IMR-90 (cell line): Measurements from ENCODE around the gene ZSWIM3. TPM values are rescaled to one million over a fixed set of nuclear protein-coding genes. Genes with fewer than 3 reads are reported as not detected.

ENCODE experiments used
- ATAC-seq: fragments of 200-7000 bp; cut with Tn5 transposase; 2 replicates; pipeline ENCODE4 v1.9.1; 2020; ENCODE audit warnings: low read depth, mild to moderate bottlenecking, moderate library complexity
- BruUV-seq: library from RNA; stranded (reverse); fragments of 400-500 nt; replicated peaks from 2 replicates; lab custom pipeline; 2021; lab: Mats Ljungman, UMichigan
- CTCF ChIA-PET: fragments of 300-600 bp; formaldehyde crosslinking; extraction: SDS; loops from one replicate; lab custom pipeline; 2021; ENCODE audit warnings: antibody characterized with exemption; lab: Yijun Ruan, JAX
- POLR2A ChIA-PET: fragments of 300-600 bp; sonication (Branson Sonifier 250); formaldehyde crosslinking; loops from one replicate; lab custom pipeline; 2022; ENCODE audit warnings: antibody characterized with exemption; ENCODE audit not compliant: unreplicated experiment; lab: Charles Lee
- DNase-seq: peaks from one replicate; pipeline ENCODE4 v3.0.0; 2013
- H2AFZ ChIP-seq: replicated peaks from 2 replicates; pipeline ENCODE3; 2013; ENCODE audit warnings: low read length, mild to moderate bottlenecking; ENCODE audit not compliant: poor library complexity
- H2AK5ac ChIP-seq: 2 replicates; pipeline ENCODE4 v1.6.1; 2013; ENCODE audit warnings: low read depth, low read length, inconsistent platforms
- H2AK9ac ChIP-seq: replicated peaks from 2 replicates; pipeline ENCODE3; 2013; ENCODE audit warnings: mild to moderate bottlenecking, low read depth, low read length, moderate library complexity; ENCODE audit not compliant: poor library complexity
- H2BK120ac ChIP-seq: 2 replicates; pipeline ENCODE4 v1.6.1; 2013; ENCODE audit warnings: low read depth, low read length, inconsistent platforms
- H2BK15ac ChIP-seq: 3 replicates; pipeline ENCODE4 v1.6.1; 2013; ENCODE audit warnings: low read depth, low read length, inconsistent platforms
- H2BK20ac ChIP-seq: 2 replicates; pipeline ENCODE4 v1.6.1; 2013; ENCODE audit warnings: low read depth, mild to moderate bottlenecking, inconsistent platforms, low read length, moderate library complexity
- H2BK5ac ChIP-seq: 2 replicates; pipeline ENCODE4 v1.6.1; 2013; ENCODE audit warnings: mild to moderate bottlenecking, low read depth, low read length, inconsistent platforms; ENCODE audit not compliant: poor library complexity, severe bottlenecking
- H3K14ac ChIP-seq: replicated peaks from 2 replicates; pipeline ENCODE4 v1.6.1; 2013; ENCODE audit warnings: low read depth, low read length, inconsistent platforms
- H3K18ac ChIP-seq: 2 replicates; pipeline ENCODE4 v1.6.1; 2013; ENCODE audit warnings: low read depth, low read length, control low read depth
- H3K23ac ChIP-seq: 2 replicates; pipeline ENCODE4 v1.6.1; 2013; ENCODE audit warnings: low read depth, low read length, inconsistent platforms
- H3K27ac ChIP-seq: 2 replicates; pipeline ENCODE4 v1.5.1; 2013; ENCODE audit warnings: mild to moderate bottlenecking, control low read depth, low read length; ENCODE audit not compliant: insufficient read depth
- H3K27me3 ChIP-seq: 2 replicates; pipeline ENCODE4 v1.6.1; 2013; ENCODE audit warnings: low read length; ENCODE audit not compliant: control insufficient read depth, insufficient read depth
- H3K36me3 ChIP-seq: 2 replicates; pipeline ENCODE4 v1.6.1; 2013; ENCODE audit warnings: low read length, mixed read lengths; ENCODE audit not compliant: control insufficient read depth, insufficient read depth
- H3K4ac ChIP-seq: 2 replicates; pipeline ENCODE4 v1.6.1; 2013; ENCODE audit warnings: low read depth, low read length, inconsistent platforms
- H3K4me1 ChIP-seq: 2 replicates; pipeline ENCODE4 v1.6.1; 2013; ENCODE audit warnings: low read length, mixed read lengths; ENCODE audit not compliant: control insufficient read depth, insufficient read depth
- H3K4me2 ChIP-seq: 2 replicates; pipeline ENCODE4 v1.6.1; 2013; ENCODE audit warnings: low read depth, mild to moderate bottlenecking, control low read depth, low read length, moderate library complexity
- H3K4me3 ChIP-seq: 2 replicates; pipeline ENCODE4 v1.5.1; 2013; ENCODE audit warnings: low read depth, mild to moderate bottlenecking, control low read depth, low read length, moderate library complexity; ENCODE audit not compliant: insufficient read depth
- H3K56ac ChIP-seq: 2 replicates; pipeline ENCODE4 v1.6.1; 2013; ENCODE audit warnings: low read length, inconsistent platforms; ENCODE audit not compliant: insufficient read depth; ENCODE audit errors: extremely low read depth
- H3K79me1 ChIP-seq, 2 experiments: 2 replicates each; pipeline ENCODE4 v1.6.1; 2013; ENCODE audit warnings: low read length in 2 of 2, inconsistent platforms in 1 of 2, low read depth in 1 of 2
- H3K9ac ChIP-seq: 2 replicates; pipeline ENCODE4 v1.6.1; 2013; ENCODE audit warnings: low read depth, low read length, control low read depth
- H3K9me1 ChIP-seq: 2 replicates; pipeline ENCODE4 v1.6.1; 2013; ENCODE audit warnings: low read length, inconsistent platforms; ENCODE audit not compliant: insufficient read depth
- H3K9me3 ChIP-seq: 2 replicates; pipeline ENCODE4 v1.6.1; 2013; ENCODE audit warnings: low read length; ENCODE audit not compliant: control insufficient read depth, insufficient read depth
- H4K20me1 ChIP-seq: 2 replicates; pipeline ENCODE4 v1.6.1; 2013; ENCODE audit warnings: low read length, inconsistent platforms; ENCODE audit not compliant: insufficient read depth
- H4K5ac ChIP-seq: 2 replicates; pipeline ENCODE4 v1.6.1; 2013; ENCODE audit warnings: mild to moderate bottlenecking, low read depth, low read length, control low read depth
- H4K8ac ChIP-seq, 2 experiments: 2 replicates each; pipeline ENCODE4 v1.6.1; 2013; ENCODE audit warnings: low read depth in 2 of 2, low read length in 2 of 2, control low read depth in 1 of 2, inconsistent platforms in 1 of 2
- H4K91ac ChIP-seq: 2 replicates; pipeline ENCODE4 v1.6.1; 2013; ENCODE audit warnings: low read depth, low read length, inconsistent platforms; ENCODE audit not compliant: insufficient read depth
- BHLHE40 ChIP-seq: fragments of 150-350 bp; IDR thresholded peaks from 2 replicates; pipeline ENCODE4 v1.6.1; 2016; ENCODE audit warnings: mild to moderate bottlenecking, low read depth, low read length
- CEBPB ChIP-seq: IDR thresholded peaks from 2 replicates; pipeline ENCODE4 v1.6.1; 2012; ENCODE audit warnings: low read depth, low read length, improper control_type of control experiment
- CHD1 ChIP-seq: IDR thresholded peaks from 2 replicates; pipeline ENCODE4 v1.6.1; 2012; ENCODE audit warnings: low read depth, low read length, improper control_type of control experiment
- FOS ChIP-seq: fragments of 150-350 bp; IDR thresholded peaks from 2 replicates; pipeline ENCODE4 v1.6.1; 2016; ENCODE audit warnings: low read depth, low read length
- MAFK ChIP-seq: IDR thresholded peaks from 2 replicates; pipeline ENCODE4 v1.6.1; 2012; ENCODE audit warnings: low read depth, low read length, improper control_type of control experiment
- MXI1 ChIP-seq: IDR thresholded peaks from 2 replicates; pipeline ENCODE4 v1.6.1; 2012; ENCODE audit warnings: low read depth, mild to moderate bottlenecking, low read length, moderate library complexity, borderline replicate concordance
- POLR2A ChIP-seq: IDR thresholded peaks from 2 replicates; pipeline ENCODE4 v1.6.1; 2012; ENCODE audit warnings: mild to moderate bottlenecking, low read depth, low read length
- RAD21 ChIP-seq: IDR thresholded peaks from 2 replicates; pipeline ENCODE4 v1.6.1; 2012; ENCODE audit warnings: low read length, improper control_type of control experiment
- RCOR1 ChIP-seq: IDR thresholded peaks from 2 replicates; pipeline ENCODE4 v1.6.1; 2012; ENCODE audit warnings: mild to moderate bottlenecking, low read length, improper control_type of control experiment; ENCODE audit not compliant: insufficient replicate concordance
- SMC3 ChIP-seq: fragments of 150-350 bp; IDR thresholded peaks from 2 replicates; pipeline ENCODE4 v1.6.1; 2016; ENCODE audit warnings: low read depth, mild to moderate bottlenecking, antibody characterized with exemption, low read length, moderate library complexity
- WGBS, 2 experiments: methylation state at CpG; one replicate each; pipeline versions ENCODE4 v1.1.5 to v1.1.7; 2013; ENCODE audit warnings: missing lambda C conversion rate in 2 of 2; ENCODE audit not compliant: insufficient read length in 1 of 2; ENCODE audit errors: extremely low coverage in 2 of 2; 5-methylcytosine and 5-hydroxymethylcytosine counted together
- dilution Hi-C: fragments of 300-500 bp; cut with HindIII; formaldehyde crosslinking; loops from one replicate; pipeline ENCODE4 v1.14.3; 2018; ENCODE audit warnings: low sequenced_read_pairs; ENCODE audit not compliant: unreplicated experiment
- in situ Hi-C: fragments of 300-500 bp; cut with MboI; formaldehyde crosslinking; loops from 3 replicates; pipeline ENCODE4 v1.14.3; 2019; ENCODE audit warnings: low sequenced_read_pairs, inconsistent platforms, mixed read lengths
- intact Hi-C: fragments of 100-400 bp; cut with micrococcal nuclease; formaldehyde crosslinking; loops from 2 replicates; pipeline ENCODE4 v1.10.0; 2022
- polyA plus RNA-seq, 3 experiments: library from polyadenylated mRNA; depleted of rRNA; stranded (reverse); fragments of >200 nt; gene quantifications; 2 replicates each; pipeline ENCODE4 v1.2.3, GENCODE V29; 2012; ENCODE audit warnings: low replicate concordance in 1 of 3
- total RNA-seq: library from RNA; depleted of rRNA; stranded (reverse); fragments of >200 nt; gene quantifications from 2 replicates; pipeline ENCODE4 v1.2.3, GENCODE V29; 2012
- TF ChIP-seq, protein P1 (sequence below): fragments of 150-350 bp; IDR thresholded peaks from 2 replicates; pipeline ENCODE4 v1.6.1; 2017; ENCODE audit warnings: mild to moderate bottlenecking, antibody characterized with exemption, low read length, low read depth
- TF ChIP-seq, protein P2 (sequence below): fragments of 150-350 bp; IDR thresholded peaks from 2 replicates; pipeline ENCODE4 v1.6.1; 2016; ENCODE audit warnings: low read depth, mild to moderate bottlenecking, low read length, moderate library complexity, borderline replicate concordance
- TF ChIP-seq, protein P3 (sequence below): conservative IDR thresholded peaks from 2 replicates; pipeline ENCODE4 v1.5.1; 2012; ENCODE audit warnings: mild to moderate bottlenecking, low read depth, low read length, improper control_type of control experiment

The ZSWIM3 gene
- total and polyA plus RNA-seq, 2 of the 4 experiments (the other 2 are of a cell fraction) = 3.3 to 8.6 TPM

DNA sequence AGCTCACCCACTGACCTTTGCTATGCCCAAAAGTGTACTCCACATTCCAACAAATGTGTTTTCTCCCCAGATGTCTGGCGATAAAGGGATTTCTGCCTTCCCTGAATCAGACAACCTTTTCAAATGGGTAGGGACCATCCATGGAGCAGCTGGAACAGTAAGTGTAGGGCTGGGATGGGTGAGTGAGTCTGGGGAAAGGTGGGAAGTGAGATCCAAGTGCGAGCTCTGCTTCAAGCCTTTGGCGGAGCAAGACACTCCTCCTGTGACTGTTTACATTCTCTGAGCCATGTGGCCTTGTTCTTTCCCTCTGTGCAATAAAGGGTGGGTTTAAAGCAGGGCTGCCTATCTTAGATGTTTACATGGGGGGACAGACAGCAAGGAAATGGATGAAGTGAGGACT, 43.1 kb upstream of the ZSWIM3 start:
- Histone ChIP-seq H3K4ac (no peak overlapping the region), H4K8ac (no peak overlapping the region), H3K4me3 (no peak overlapping the region), H2BK120ac (no peak overlapping the region), H2BK5ac (no peak overlapping the region), H3K9me1 (peaks cover 12% of the 10 kb centered on the region; the same call in 1 of the 2 replicates), H2BK20ac (no peak overlapping the region), H3K4me1 (peaks cover 17% of the 10 kb centered on the region), H3K79me1 (peaks cover 19 to 42% of the 10 kb centered on the region in 2 experiments), H4K20me1 (peaks cover 12% of the 10 kb centered on the region; the same call in 1 of the 2 replicates), H3K23ac (no peak overlapping the region), H3K18ac (no peak overlapping the region), H3K4me2 (no peak overlapping the region), H2AK5ac (no peak overlapping the region), H2BK15ac (no peak overlapping the region), H3K27me3 (no peaks in the 10 kb centered on the region), H4K91ac (no peak overlapping the region), H3K27ac (no peak overlapping the region), H3K14ac (no peak overlapping the region), H4K5ac (no peak overlapping the region), H3K56ac (no peak overlapping the region), H3K36me3 (peaks cover 15% of the 10 kb centered on the region), H3K9me3 (no peaks in the 10 kb centered on the region), H3K9ac (no peak overlapping the region), H2AK9ac (no peak overlapping the region), H2AFZ (no peak overlapping the region)
- dilution Hi-C loops (no loop called here), intact Hi-C loops (no loop called here), in situ Hi-C loops (no loop called here)
- CTCF ChIA-PET = interaction anchor here (0.6 kb wide), 1 partner anchor 1091 kb away, joined by 4 read pairs; no protein-coding TSS in a partner anchor
- no CpG with 5 or more reads among the region's 3 CpGs for WGBS, 2 experiments
- ATAC-seq (no peak), DNase-seq (peak; percentile 39)
- no TSS peak for BruUV-seq
- TF ChIP-seq, protein P1, sequence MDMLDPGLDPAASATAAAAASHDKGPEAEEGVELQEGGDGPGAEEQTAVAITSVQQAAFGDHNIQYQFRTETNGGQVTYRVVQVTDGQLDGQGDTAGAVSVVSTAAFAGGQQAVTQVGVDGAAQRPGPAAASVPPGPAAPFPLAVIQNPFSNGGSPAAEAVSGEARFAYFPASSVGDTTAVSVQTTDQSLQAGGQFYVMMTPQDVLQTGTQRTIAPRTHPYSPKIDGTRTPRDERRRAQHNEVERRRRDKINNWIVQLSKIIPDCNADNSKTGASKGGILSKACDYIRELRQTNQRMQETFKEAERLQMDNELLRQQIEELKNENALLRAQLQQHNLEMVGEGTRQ = no peak
- TF ChIP-seq RAD21 (no peak), MXI1 (no peak), BHLHE40 (no peak), CEBPB (no peak), POLR2A (no peak), FOS (no peak), SMC3 (no peak), RCOR1 (no peak), MAFK (no peak), CHD1 (no peak)
- TF ChIP-seq, protein P2, sequence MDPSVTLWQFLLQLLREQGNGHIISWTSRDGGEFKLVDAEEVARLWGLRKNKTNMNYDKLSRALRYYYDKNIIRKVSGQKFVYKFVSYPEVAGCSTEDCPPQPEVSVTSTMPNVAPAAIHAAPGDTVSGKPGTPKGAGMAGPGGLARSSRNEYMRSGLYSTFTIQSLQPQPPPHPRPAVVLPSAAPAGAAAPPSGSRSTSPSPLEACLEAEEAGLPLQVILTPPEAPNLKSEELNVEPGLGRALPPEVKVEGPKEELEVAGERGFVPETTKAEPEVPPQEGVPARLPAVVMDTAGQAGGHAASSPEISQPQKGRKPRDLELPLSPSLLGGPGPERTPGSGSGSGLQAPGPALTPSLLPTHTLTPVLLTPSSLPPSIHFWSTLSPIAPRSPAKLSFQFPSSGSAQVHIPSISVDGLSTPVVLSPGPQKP = no peak
- TF ChIP-seq, protein P3, sequence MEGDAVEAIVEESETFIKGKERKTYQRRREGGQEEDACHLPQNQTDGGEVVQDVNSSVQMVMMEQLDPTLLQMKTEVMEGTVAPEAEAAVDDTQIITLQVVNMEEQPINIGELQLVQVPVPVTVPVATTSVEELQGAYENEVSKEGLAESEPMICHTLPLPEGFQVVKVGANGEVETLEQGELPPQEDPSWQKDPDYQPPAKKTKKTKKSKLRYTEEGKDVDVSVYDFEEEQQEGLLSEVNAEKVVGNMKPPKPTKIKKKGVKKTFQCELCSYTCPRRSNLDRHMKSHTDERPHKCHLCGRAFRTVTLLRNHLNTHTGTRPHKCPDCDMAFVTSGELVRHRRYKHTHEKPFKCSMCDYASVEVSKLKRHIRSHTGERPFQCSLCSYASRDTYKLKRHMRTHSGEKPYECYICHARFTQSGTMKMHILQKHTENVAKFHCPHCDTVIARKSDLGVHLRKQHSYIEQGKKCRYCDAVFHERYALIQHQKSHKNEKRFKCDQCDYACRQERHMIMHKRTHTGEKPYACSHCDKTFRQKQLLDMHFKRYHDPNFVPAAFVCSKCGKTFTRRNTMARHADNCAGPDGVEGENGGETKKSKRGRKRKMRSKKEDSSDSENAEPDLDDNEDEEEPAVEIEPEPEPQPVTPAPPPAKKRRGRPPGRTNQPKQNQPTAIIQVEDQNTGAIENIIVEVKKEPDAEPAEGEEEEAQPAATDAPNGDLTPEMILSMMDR = no peak
- POLR2A ChIA-PET = no interaction called here
